ENCODE data around the gene TNFRSF12A.

The TNFRSF12A gene

GRCh38 chr16:2977440-2977839 lies 42.7 kb upstream of the TNFRSF12A start:
- Histone ChIP-seq H3K27me3 (ENCODE audit: control insufficient read depth in 1 of 2, insufficient read depth in 2 of 2, low read length in 2 of 2) (peaks cover 0 to 21% of the 10 kb centered on the region in 2 donors), H3K36me3 (ENCODE audit: insufficient read depth, low read length) (no peaks in the 10 kb centered on the region), H3K9me3 (ENCODE audit: low read length) (no peaks in the 10 kb centered on the region), H3K9ac (ENCODE audit: low read length) (no peak overlapping the region), H3K4me3 (ENCODE audit: low read depth in 1 of 2, low read length in 2 of 2) (no peak overlapping the region), H3K4me1 (ENCODE audit: insufficient read depth, low read length) (no peaks in the 10 kb centered on the region), H3K27ac (ENCODE audit: low read depth, low read length) (no peak overlapping the region)

GRCh38 chr16:2979669-2980226 lies 40.4 kb upstream of the TNFRSF12A start:
- peak overlapping the region in 1 of 2 donors; percentile 38 for H3K4me3 ChIP-seq (ENCODE audit: low read depth in 1 of 2, low read length in 2 of 2)

GRCh38 chr16:2980227-2981176 lies 39.7 kb upstream of the TNFRSF12A start, which contains the start of gene PKMYT1:
TSS of gene PKMYT1 (minus strand) at chr16:2980446. CDS start at chr16:2979657, 789 bp downstream.
- Histone ChIP-seq H3K4me3 (ENCODE audit: low read depth in 1 of 2, low read length in 2 of 2) (peak within 1 kb of the TSS; percentile 71 to 86), H3K9ac (ENCODE audit: low read length) (peak within 1 kb of the TSS; percentile 71), H3K27me3 (ENCODE audit: control insufficient read depth in 1 of 2, insufficient read depth in 2 of 2, low read length in 2 of 2) (peaks cover 0 to 21% of the 10 kb centered on the region in 2 donors), H3K27ac (ENCODE audit: low read depth, low read length) (peak within 1 kb of the TSS; percentile 92), H3K4me1 (ENCODE audit: insufficient read depth, low read length) (no peaks in the 10 kb centered on the region), H3K9me3 (ENCODE audit: low read length) (no peaks in the 10 kb centered on the region), H3K36me3 (ENCODE audit: insufficient read depth, low read length) (no peaks in the 10 kb centered on the region)

More at GRCh38 chr16:2979669-2980226, 40.4 kb upstream of the TNFRSF12A start:
- Histone ChIP-seq H3K9me3 (ENCODE audit: low read length) (no peaks in the 10 kb centered on the region), H3K27ac (ENCODE audit: low read depth, low read length) (no peak overlapping the region), H3K9ac (ENCODE audit: low read length) (no peak overlapping the region), H3K36me3 (ENCODE audit: insufficient read depth, low read length) (no peaks in the 10 kb centered on the region), H3K27me3 (ENCODE audit: control insufficient read depth in 1 of 2, insufficient read depth in 2 of 2, low read length in 2 of 2) (peaks cover 0 to 21% of the 10 kb centered on the region in 2 donors), H3K4me1 (ENCODE audit: insufficient read depth, low read length) (no peaks in the 10 kb centered on the region)

- peak overlapping the region; percentile 92 for H3K27ac ChIP-seq (ENCODE audit: low read depth, low read length)
- peaks cover 0 to 18% of the 10 kb centered on the region in 2 donors for H3K27me3 ChIP-seq (ENCODE audit: control insufficient read depth in 1 of 2, insufficient read depth in 2 of 2, low read length in 2 of 2)
- H3K9ac ChIP-seq (ENCODE audit: low read length), result peak overlapping the region; percentile 71
- H3K4me3 ChIP-seq (ENCODE audit: low read depth in 1 of 2, low read length in 2 of 2), result peak overlapping the region in 1 of 2 donors; percentile 86
- H3K9me3 ChIP-seq (ENCODE audit: low read length), result no peaks in the 10 kb centered on the region
- no peaks in the 10 kb centered on the region for H3K4me1 ChIP-seq (ENCODE audit: insufficient read depth, low read length)
- no peaks in the 10 kb centered on the region for H3K36me3 ChIP-seq (ENCODE audit: insufficient read depth, low read length)
These were observed 38.8 kb upstream of the TNFRSF12A start for GRCh38 chr16:2981177-2981898.

- Histone ChIP-seq H3K36me3 (ENCODE audit: insufficient read depth, low read length) (no peaks in the 10 kb centered on the region), H3K27me3 (ENCODE audit: control insufficient read depth in 1 of 2, insufficient read depth in 2 of 2, low read length in 2 of 2) (peaks cover 0 to 18% of the 10 kb centered on the region in 2 donors), H3K9me3 (ENCODE audit: low read length) (no peaks in the 10 kb centered on the region), H3K9ac (ENCODE audit: low read length) (no peak overlapping the region), H3K4me3 (ENCODE audit: low read depth in 1 of 2, low read length in 2 of 2) (no peak overlapping the region), H3K27ac (ENCODE audit: low read depth, low read length) (no peak overlapping the region), H3K4me1 (ENCODE audit: insufficient read depth, low read length) (no peaks in the 10 kb centered on the region)
These were observed 38.3 kb upstream of the TNFRSF12A start for GRCh38 chr16:2981899-2982250.

- no peaks in the 10 kb centered on the region for H3K36me3 ChIP-seq (ENCODE audit: insufficient read depth, low read length)
- peaks cover 0 to 18% of the 10 kb centered on the region in 2 donors for H3K27me3 ChIP-seq (ENCODE audit: control insufficient read depth in 1 of 2, insufficient read depth in 2 of 2, low read length in 2 of 2)
- H3K4me1 ChIP-seq (ENCODE audit: insufficient read depth, low read length), result no peaks in the 10 kb centered on the region
- no peaks in the 10 kb centered on the region for H3K9me3 ChIP-seq (ENCODE audit: low read length)
- H3K4me3 ChIP-seq (ENCODE audit: low read depth in 1 of 2, low read length in 2 of 2), result no peak overlapping the region
- H3K27ac ChIP-seq (ENCODE audit: low read depth, low read length), result no peak overlapping the region
- H3K9ac ChIP-seq (ENCODE audit: low read length), result no peak overlapping the region
These were observed 37.8 kb upstream of the TNFRSF12A start for GRCh38 chr16:2982402-2982801.

GRCh38 chr16:2983706-2984136 lies 36.4 kb upstream of the TNFRSF12A start:
- Histone ChIP-seq H3K4me1 (ENCODE audit: insufficient read depth, low read length) (no peaks in the 10 kb centered on the region), H3K4me3 (ENCODE audit: low read depth in 1 of 2, low read length in 2 of 2) (no peak overlapping the region), H3K27ac (ENCODE audit: low read depth, low read length) (no peak overlapping the region), H3K36me3 (ENCODE audit: insufficient read depth, low read length) (no peaks in the 10 kb centered on the region), H3K27me3 (ENCODE audit: control insufficient read depth in 1 of 2, insufficient read depth in 2 of 2, low read length in 2 of 2) (peaks cover 0 to 11% of the 10 kb centered on the region in 2 donors), H3K9ac (ENCODE audit: low read length) (no peak overlapping the region), H3K9me3 (ENCODE audit: low read length) (no peaks in the 10 kb centered on the region)

GRCh38 chr16:2985462-2985861 lies 34.7 kb upstream of the TNFRSF12A start:
- H3K4me3 ChIP-seq (ENCODE audit: low read depth in 1 of 2, low read length in 2 of 2), result no peak overlapping the region
- no peaks in the 10 kb centered on the region for H3K36me3 ChIP-seq (ENCODE audit: insufficient read depth, low read length)
- H3K27me3 ChIP-seq (ENCODE audit: control insufficient read depth in 1 of 2, insufficient read depth in 2 of 2, low read length in 2 of 2), result peaks cover 0 to 12% of the 10 kb centered on the region in 2 donors
- no peak overlapping the region for H3K27ac ChIP-seq (ENCODE audit: low read depth, low read length)
- H3K4me1 ChIP-seq (ENCODE audit: insufficient read depth, low read length), result no peaks in the 10 kb centered on the region
- no peaks in the 10 kb centered on the region for H3K9me3 ChIP-seq (ENCODE audit: low read length)
- H3K9ac ChIP-seq (ENCODE audit: low read length), result no peak overlapping the region

GRCh38 chr16:2985893-2986355 lies 34.2 kb upstream of the TNFRSF12A start:
- Histone ChIP-seq H3K4me1 (ENCODE audit: insufficient read depth, low read length) (no peaks in the 10 kb centered on the region), H3K27me3 (ENCODE audit: control insufficient read depth in 1 of 2, insufficient read depth in 2 of 2, low read length in 2 of 2) (peaks cover 0 to 15% of the 10 kb centered on the region in 2 donors), H3K4me3 (ENCODE audit: low read depth in 1 of 2, low read length in 2 of 2) (no peak overlapping the region), H3K9me3 (ENCODE audit: low read length) (no peaks in the 10 kb centered on the region), H3K36me3 (ENCODE audit: insufficient read depth, low read length) (no peaks in the 10 kb centered on the region), H3K9ac (ENCODE audit: low read length) (no peak overlapping the region), H3K27ac (ENCODE audit: low read depth, low read length) (no peak overlapping the region)

GRCh38 chr16:2986623-2987188 lies 33.5 kb upstream of the TNFRSF12A start:
- Histone ChIP-seq H3K27ac (ENCODE audit: low read depth, low read length) (no peak overlapping the region), H3K9me3 (ENCODE audit: low read length) (no peaks in the 10 kb centered on the region), H3K4me3 (ENCODE audit: low read depth in 1 of 2, low read length in 2 of 2) (no peak overlapping the region), H3K9ac (ENCODE audit: low read length) (no peak overlapping the region), H3K27me3 (ENCODE audit: control insufficient read depth in 1 of 2, insufficient read depth in 2 of 2, low read length in 2 of 2) (peaks cover 0 to 15% of the 10 kb centered on the region in 2 donors), H3K36me3 (ENCODE audit: insufficient read depth, low read length) (no peaks in the 10 kb centered on the region), H3K4me1 (ENCODE audit: insufficient read depth, low read length) (no peaks in the 10 kb centered on the region)

GRCh38 chr16:2987286-2987685 lies 32.9 kb upstream of the TNFRSF12A start:
- Histone ChIP-seq H3K9me3 (ENCODE audit: low read length) (no peaks in the 10 kb centered on the region), H3K27me3 (ENCODE audit: control insufficient read depth in 1 of 2, insufficient read depth in 2 of 2, low read length in 2 of 2) (peaks cover 0 to 15% of the 10 kb centered on the region in 2 donors), H3K27ac (ENCODE audit: low read depth, low read length) (no peak overlapping the region), H3K9ac (ENCODE audit: low read length) (no peak overlapping the region), H3K36me3 (ENCODE audit: insufficient read depth, low read length) (no peaks in the 10 kb centered on the region), H3K4me3 (ENCODE audit: low read depth in 1 of 2, low read length in 2 of 2) (no peak overlapping the region), H3K4me1 (ENCODE audit: insufficient read depth, low read length) (no peaks in the 10 kb centered on the region)
